ENCODE measurements around the gene TRIP10. TPM values are rescaled to one million over a fixed set of nuclear protein-coding genes. Genes with fewer than 3 reads are reported as not detected.

Gene TRIP10
- total RNA-seq, 1 experiment from 2014 or later, result 49.7 TPM

DNA sequence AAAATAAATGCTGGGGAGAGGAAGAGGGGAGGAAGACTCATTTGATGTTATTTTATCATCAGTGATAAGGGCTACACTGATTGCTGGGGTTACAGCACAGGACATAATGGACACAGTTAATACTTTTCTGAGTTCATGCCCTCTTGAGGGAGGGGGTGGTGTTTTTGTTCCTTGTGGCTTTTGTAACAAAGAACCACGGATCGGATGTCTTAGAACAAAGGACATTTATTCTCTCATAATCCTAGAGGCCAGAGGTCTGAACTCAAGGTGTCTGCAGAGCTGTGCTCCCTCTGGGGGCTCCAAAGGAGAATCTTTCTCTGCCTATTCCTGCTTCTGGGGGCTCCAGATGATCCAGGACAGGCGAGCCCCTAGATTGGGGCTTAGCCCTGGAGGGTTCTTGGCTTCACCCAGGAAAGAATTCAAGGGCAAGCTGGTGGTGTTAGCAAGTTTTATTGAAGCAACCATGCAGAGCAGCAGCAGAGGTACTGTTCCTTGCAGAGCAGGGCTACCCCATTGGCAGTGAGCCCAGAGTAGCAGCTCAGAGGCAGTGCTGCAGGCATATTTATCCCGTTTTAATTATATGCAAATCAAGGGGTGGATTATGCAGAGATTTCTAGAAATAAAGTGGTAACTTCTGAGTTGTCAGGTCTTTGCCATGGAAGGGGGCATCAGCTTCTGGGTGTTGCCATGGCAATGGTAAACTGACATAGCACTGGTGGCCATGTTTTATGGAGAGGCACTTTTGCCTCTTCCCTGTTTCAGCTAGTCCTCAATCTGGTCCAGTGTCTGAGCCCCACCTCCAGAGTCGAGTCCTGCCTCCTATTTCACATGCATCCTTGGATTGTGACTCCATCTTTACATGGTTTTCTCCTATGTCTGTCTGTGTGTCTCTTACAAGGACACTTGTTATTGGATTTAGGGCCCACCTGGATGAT lies 51.0 kb downstream of the TRIP10 start:
- intact Hi-C loops (cut with micrococcal nuclease), result no loop called here
- Mint-ChIP-seq H3K4me3 (ENCODE audit: unreplicated experiment) (no peak overlapping the region), H3K4me1 (ENCODE audit: insufficient read depth, unreplicated experiment) (no peaks in the 10 kb centered on the region), H3K36me3 (ENCODE audit: insufficient read depth, unreplicated experiment) (no peaks in the 10 kb centered on the region), H3K9me3 (ENCODE audit: unreplicated experiment) (peaks cover 15% of the 10 kb centered on the region), H3K27ac (ENCODE audit: low read depth, unreplicated experiment) (no peak overlapping the region), H3K27me3 (ENCODE audit: insufficient read depth, unreplicated experiment) (peaks cover 19% of the 10 kb centered on the region)
- TF ChIP-seq, protein P1, sequence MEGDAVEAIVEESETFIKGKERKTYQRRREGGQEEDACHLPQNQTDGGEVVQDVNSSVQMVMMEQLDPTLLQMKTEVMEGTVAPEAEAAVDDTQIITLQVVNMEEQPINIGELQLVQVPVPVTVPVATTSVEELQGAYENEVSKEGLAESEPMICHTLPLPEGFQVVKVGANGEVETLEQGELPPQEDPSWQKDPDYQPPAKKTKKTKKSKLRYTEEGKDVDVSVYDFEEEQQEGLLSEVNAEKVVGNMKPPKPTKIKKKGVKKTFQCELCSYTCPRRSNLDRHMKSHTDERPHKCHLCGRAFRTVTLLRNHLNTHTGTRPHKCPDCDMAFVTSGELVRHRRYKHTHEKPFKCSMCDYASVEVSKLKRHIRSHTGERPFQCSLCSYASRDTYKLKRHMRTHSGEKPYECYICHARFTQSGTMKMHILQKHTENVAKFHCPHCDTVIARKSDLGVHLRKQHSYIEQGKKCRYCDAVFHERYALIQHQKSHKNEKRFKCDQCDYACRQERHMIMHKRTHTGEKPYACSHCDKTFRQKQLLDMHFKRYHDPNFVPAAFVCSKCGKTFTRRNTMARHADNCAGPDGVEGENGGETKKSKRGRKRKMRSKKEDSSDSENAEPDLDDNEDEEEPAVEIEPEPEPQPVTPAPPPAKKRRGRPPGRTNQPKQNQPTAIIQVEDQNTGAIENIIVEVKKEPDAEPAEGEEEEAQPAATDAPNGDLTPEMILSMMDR (IDR thresholded peaks at IDR 0.05; ENCODE audit: unreplicated experiment), result no peak
- POLR2A ChIA-PET, result interaction anchor here (0.9 kb wide), 1 partner anchor 10 kb away, joined by 3 read pairs; no protein-coding TSS in a partner anchor
- BruUV-seq (replicated peaks), result no TSS peak
- CTCF ChIA-PET, result no interaction called here
- DNase-seq (ENCODE audit: unreplicated experiment), result no peak

DNA sequence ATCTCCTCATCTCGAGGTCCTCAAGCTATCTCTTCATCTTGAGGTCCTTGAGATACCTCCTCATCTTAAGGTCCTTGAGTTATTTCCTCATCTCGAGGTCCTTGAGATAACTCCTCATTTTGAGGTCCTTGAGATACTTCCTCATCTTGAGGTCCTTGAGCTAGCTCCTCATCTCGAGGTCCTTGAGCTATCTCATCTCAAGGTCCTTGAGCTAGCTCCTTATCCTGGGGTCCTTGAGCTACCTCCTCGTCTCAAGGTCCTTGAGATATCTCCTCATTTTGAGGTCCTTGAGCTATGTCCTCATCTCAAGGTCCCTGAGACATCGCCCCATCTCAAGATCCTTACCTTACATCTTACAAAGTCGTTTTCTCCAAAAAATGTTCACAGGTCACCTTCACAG lies 51.8 kb downstream of the TRIP10 start:
- BruUV-seq (replicated peaks), result no TSS peak
- H3K27me3 Mint-ChIP-seq (ENCODE audit: insufficient read depth, unreplicated experiment), result peaks cover 19% of the 10 kb centered on the region
- CTCF ChIA-PET, result no interaction called here

DNA sequence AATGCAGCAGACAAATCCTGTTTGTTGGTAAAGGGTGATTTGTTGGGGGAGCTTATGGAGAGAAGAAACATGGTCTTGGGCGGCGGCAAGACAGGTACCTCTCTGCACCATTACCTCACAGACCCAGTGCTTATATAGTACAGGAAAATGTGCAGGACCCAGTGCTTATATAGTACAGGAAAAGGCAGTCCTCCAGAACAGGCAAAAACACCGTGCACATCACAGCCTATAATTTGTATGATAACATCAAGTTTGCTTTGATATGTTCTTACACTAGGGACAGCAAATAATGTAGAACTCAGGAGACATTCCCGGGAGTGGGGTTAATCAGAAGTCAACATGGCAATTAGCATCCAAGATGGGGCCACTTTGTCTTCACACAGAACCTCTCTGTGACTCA lies 53.9 kb downstream of the TRIP10 start:
- Mint-ChIP-seq H3K36me3 (ENCODE audit: insufficient read depth, unreplicated experiment) (no peaks in the 10 kb centered on the region), H3K27me3 (ENCODE audit: insufficient read depth, unreplicated experiment) (peaks cover 19% of the 10 kb centered on the region), H3K4me3 (ENCODE audit: unreplicated experiment) (no peak overlapping the region), H3K9me3 (ENCODE audit: unreplicated experiment) (peaks cover 15% of the 10 kb centered on the region), H3K4me1 (ENCODE audit: insufficient read depth, unreplicated experiment) (no peaks in the 10 kb centered on the region), H3K27ac (ENCODE audit: low read depth, unreplicated experiment) (no peak overlapping the region)
- ChIA-PET CTCF (no interaction called here), POLR2A (interaction anchor here (0.6 kb wide), 1 partner anchor 44 kb away, joined by 5 read pairs; no protein-coding TSS in a partner anchor)
- TF ChIP-seq, protein P1 (IDR thresholded peaks at IDR 0.05; ENCODE audit: unreplicated experiment), result no peak
- no peak for DNase-seq (ENCODE audit: unreplicated experiment)
- intact Hi-C loops (cut with micrococcal nuclease), result no loop called here
- BruUV-seq (replicated peaks), result no TSS peak

More for the DNA sequence above, 51.8 kb downstream of the TRIP10 start:
- Mint-ChIP-seq H3K4me3 (ENCODE audit: unreplicated experiment) (no peak overlapping the region), H3K27ac (ENCODE audit: low read depth, unreplicated experiment) (no peak overlapping the region), H3K36me3 (ENCODE audit: insufficient read depth, unreplicated experiment) (no peaks in the 10 kb centered on the region), H3K4me1 (ENCODE audit: insufficient read depth, unreplicated experiment) (no peaks in the 10 kb centered on the region), H3K9me3 (ENCODE audit: unreplicated experiment) (peaks cover 15% of the 10 kb centered on the region)
- TF ChIP-seq, protein P1 (IDR thresholded peaks at IDR 0.05; ENCODE audit: unreplicated experiment), result no peak
- no peak for DNase-seq (ENCODE audit: unreplicated experiment)
- POLR2A ChIA-PET, result interaction anchor here (0.6 to 0.9 kb wide), 2 partner anchors 10 to 22 kb away, joined by 3 read pairs; no protein-coding TSS in a partner anchor
- intact Hi-C loops (cut with micrococcal nuclease), result no loop called here

DNA sequence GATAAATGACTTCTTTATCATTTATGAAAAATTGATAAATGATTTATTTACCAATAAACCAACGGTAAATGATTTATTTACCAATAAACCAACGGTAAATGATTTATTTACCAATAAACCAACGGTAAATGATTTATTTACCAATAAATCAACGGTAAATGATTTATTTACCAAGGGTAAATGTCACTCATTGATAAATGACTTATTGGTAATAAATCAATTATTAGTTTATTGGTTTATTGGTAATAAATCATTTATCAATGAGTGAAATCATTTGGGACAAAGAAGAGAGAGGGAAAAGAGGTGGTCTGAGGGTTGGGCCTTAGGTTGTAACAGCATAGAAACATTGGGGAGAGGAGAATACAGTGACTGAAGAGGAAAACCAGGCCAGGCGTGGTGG lies 54.5 kb downstream of the TRIP10 start:
- BruUV-seq (replicated peaks), result no TSS peak
- Mint-ChIP-seq H3K4me3 (ENCODE audit: unreplicated experiment) (no peak overlapping the region), H3K27ac (ENCODE audit: low read depth, unreplicated experiment) (no peak overlapping the region), H3K9me3 (ENCODE audit: unreplicated experiment) (peaks cover 15% of the 10 kb centered on the region), H3K4me1 (ENCODE audit: insufficient read depth, unreplicated experiment) (no peaks in the 10 kb centered on the region), H3K36me3 (ENCODE audit: insufficient read depth, unreplicated experiment) (no peaks in the 10 kb centered on the region), H3K27me3 (ENCODE audit: insufficient read depth, unreplicated experiment) (peaks cover 19% of the 10 kb centered on the region)
- TF ChIP-seq, protein P1 (IDR thresholded peaks at IDR 0.05; ENCODE audit: unreplicated experiment), result no peak
- CTCF ChIA-PET, result interaction anchor here (0.6 kb wide), 1 partner anchor 19 kb away, joined by 4 read pairs; no protein-coding TSS in a partner anchor
- POLR2A ChIA-PET, result no interaction called here
- intact Hi-C loops (cut with micrococcal nuclease), result no loop called here
- no peak for DNase-seq (ENCODE audit: unreplicated experiment)
